Stimulated activated naive CD4-positive, alpha-beta T cell (primary cell): Measurements from ENCODE around the gene GOT2.
"Not testable (repeated sequence)": the region's sequence is repeated elsewhere in the genome, so short reads cannot be mapped to it uniquely, and the experiment has no call there.

Experiments used
- DNase-seq, 6 experiments: peaks; one replicate each; lab custom pipeline; 2025; lab: John Stamatoyannopoulos, UW

GOT2 gene

GRCh38 chr16:58717994-58718393 lies 16.1 kb downstream of the GOT2 start:
- no peak for DNase-seq

DNA sequence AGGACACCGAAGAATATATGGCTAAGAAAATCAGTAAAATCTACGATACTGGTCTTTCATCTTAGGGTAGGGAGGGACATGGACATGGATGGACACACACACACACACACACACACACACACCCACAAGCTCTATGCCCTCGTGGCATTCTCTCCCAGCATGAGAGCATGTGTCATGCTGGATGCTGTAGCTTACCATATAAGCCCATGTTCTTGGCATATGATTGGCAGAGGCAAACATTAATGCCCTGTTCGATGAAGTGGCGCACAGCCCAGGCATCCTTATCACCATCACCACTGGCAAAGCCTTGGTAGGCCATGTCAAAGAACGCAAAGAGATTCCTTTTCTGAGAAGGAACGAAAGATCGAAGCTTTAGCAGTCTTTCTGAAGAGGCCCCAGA lies 17.6 kb downstream of the GOT2 start:
- no peak for DNase-seq

DNA sequence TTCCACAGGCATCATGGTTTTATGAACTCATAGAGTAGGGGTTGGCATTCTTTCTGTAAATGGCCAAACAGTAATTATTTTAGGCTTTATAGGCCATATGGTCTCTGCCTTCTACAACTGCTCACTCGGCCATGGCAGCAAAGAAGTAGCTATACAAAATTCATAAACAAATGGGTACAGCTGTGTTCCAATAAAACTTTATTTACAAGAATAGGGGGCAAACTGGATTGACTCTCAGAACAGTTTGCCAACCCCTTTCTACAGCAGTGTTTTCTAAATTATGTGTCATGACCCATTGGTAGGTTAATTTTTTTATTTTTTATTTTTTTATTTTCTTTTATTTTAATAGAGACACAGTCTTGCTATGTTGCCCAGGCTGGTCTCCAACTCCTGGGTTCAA lies 20.4 kb downstream of the GOT2 start:
- no peak for DNase-seq

DNA sequence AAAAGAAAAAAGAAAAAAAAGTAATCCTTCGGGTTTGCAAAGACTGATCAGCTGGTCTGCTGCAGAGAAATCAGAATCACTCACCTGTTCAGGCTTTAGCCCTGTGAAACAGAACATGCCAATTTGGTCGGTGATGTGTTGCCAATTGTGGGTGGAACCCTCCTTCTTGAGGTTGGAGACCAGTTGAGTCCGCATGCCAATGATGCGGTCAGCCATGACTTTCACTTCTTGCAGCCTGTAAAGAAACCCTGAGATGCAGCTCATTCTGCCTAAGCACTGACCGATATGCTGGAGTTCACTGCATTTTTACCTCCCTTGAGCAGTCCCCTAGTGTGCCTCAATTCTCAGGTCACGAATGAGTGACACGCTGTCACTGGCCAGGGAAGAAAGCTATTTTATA lies 24.8 kb downstream of the GOT2 start:
- DNase-seq, result no peak

- DNase-seq, result no peak
These were observed 35.0 kb downstream of the GOT2 start for GRCh38 chr16:58699151-58699550.

DNA sequence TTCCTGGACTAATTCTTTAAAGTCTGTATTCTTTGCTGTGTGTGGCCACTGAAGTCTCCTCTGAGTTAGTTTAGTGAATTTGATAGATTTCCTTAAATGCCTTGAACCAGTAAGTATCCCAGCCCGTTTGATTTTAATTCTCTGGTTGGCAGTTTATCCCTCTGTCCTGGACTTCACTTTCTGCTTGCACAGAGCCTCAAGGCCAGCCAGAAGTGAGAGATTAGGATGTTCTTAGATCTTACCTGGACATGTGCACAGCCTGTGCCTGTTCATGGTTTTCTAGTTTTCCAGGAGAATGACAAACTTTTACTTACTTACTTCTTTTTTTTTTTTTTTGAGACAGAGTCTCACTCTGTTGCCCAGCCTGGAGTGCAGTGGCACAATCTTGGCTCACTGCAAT lies 38.7 kb downstream of the GOT2 start:
- no peak for DNase-seq

- DNase-seq, result no peak
These were observed 41.7 kb downstream of the GOT2 start for GRCh38 chr16:58692450-58692849.

DNA sequence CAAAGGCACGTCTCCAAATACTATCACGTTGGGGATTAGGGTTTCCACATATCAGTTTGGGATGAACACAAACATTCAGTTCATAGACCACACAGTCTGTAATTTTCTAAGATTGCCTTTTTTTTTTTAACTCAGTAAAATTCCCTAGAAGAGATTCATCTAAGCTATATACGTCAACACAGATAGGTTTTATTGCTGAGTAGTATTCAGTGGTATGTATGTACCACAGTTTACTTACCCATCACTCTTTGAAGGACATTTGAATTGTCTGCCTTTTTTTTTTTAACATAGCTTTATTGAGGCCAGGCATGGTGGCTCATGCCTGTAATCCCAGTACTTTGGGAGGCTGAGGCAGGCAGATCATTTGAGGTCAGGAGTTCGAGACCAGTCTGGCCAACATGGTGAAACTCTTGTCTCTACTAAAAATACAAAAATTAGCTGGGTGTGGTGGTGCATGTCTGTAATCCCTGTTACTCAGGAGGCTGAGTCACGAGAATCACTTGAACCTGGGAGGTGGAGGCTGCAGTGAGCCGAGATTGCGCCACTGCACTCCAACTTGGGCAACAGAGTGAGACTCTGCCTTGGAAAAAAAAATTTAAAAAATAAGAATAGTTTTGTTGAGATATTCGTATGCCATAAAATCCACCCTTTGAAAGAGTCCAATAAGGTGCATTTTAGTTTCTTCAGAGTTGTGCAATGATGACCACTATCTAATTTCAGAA lies 47.0 kb downstream of the GOT2 start:
- not testable (repeated sequence) for DNase-seq

GRCh38 chr16:58685084-58685449 lies 49.0 kb downstream of the GOT2 start:
- DNase-seq, result no peak

GRCh38 chr16:58684354-58685083 lies 49.6 kb downstream of the GOT2 start, which contains the start of gene SLC38A7:
SLC38A7 (minus strand) TSS chr16:58684770; CDS start chr16:58680126, 4,644 bp downstream.
- peak; percentile 36 to 63 (median 58) for DNase-seq

GRCh38 chr16:58684001-58684353 lies 50.1 kb downstream of the GOT2 start:
- DNase-seq, result no peak

GRCh38 chr16:58679763-58680162 lies 54.4 kb downstream of the GOT2 start:
- no peak for DNase-seq

GRCh38 chr16:58678716-58679115 lies 55.4 kb downstream of the GOT2 start:
- DNase-seq, result no peak

- DNase-seq, result no peak
These were observed 55.8 kb downstream of the GOT2 start for GRCh38 chr16:58678269-58678668.

GRCh38 chr16:58670946-58671583 lies 63.1 kb downstream of the GOT2 start:
- DNase-seq, result no peak

DNA sequence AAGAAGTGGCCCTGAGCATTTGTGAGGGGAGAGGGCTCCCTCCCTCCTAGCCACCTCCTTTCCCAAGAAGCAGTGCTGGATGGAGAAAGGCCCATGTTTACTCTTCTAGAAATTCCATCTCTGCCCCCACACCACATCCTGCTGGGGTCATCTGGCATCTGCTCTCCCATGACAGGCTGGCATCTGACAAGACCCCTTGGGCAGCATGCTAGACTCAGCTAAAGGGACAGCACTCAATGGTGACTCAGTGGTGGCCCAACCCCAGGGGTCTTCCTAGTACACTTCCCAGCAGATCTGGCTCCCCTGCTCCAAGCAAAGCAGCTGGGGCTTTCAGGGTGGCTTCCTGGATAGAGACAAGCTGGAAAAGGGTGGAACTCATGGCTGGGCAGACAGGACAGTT lies 63.9 kb downstream of the GOT2 start:
- DNase-seq, result no peak

DNA sequence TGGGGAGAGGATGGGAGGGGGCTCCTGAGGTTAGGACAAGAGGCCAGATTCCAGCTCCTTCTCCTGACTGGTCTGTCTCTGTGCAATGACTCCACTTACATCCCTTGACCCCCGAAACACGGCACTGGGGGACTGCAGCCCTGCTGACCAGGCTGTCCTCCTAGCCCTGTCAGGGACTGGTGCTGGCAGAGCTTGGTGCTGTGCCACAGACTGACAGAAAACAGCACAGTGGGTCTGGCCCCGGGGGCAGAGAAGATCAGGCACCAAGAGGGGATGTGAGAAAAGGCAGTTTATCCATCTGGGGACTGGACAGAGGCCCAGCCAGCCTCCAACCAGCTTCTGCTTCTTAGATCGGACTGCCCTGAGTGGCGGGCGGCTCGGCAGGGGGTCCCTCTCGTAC lies 68.9 kb downstream of the GOT2 start:
- DNase-seq, result no peak

DNA sequence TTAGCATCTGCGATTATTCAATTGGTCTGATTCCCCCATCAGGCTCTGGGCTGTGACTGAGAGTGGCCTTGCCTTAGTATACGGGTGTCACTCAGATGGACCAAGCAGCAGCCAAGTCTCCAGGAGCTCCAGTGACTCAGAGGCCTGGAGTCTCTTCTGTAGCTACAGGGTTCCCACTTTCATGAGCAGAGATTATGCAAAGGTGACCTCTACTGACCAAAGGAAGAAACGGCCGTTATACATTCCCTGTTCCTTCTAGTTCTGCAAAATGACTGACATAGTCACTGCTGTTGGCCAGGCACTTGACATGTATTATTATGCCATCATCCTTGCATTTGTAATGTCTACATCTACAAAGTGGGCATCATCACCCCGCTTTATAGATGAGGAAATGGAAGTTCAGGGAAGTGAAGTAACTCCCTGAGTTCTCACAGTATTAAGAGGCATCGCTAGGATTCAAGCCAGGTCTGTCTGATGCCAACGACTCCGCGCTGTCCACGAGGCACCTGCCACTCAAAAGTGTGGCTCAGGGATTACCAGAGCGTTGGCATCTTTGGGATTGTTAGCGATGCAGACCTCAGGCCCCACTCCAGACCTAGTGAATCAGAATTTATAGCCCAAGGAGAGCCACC lies 72.8 kb downstream of the GOT2 start:
- no peak for DNase-seq

- DNase-seq, result not testable (repeated sequence)
These were observed 74.2 kb downstream of the GOT2 start for GRCh38 chr16:58659911-58660310.

DNA sequence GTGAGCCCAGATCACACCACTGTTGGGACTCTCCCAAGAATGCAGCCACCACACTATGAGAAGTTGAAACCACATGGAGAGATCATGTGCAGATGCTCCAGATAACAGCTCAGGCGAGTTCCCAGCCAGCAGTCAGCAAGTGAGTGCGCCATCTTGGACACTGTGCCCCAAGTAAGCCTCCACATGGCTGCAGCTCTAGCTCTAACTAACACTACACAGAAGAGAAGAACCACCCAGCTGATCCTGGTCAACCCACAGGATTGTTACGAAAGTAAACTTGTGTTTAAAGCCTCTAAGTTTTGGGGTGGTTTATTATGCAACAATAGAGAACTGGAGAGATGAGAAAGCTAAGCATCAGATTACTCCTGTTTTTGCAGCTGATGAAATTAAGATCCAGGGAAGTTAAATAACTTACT lies 75.3 kb downstream of the GOT2 start:
- DNase-seq, result no peak
